Stimulated activated CD4-positive, alpha-beta T cell treated with anti-CD3 and anti-CD28 coated beads, Interleukin-1b, Interleukin-23, amount 100 ng/mL, for 4 hours (primary cell): ENCODE results near the gene TEKTIP1.

Experiments used
- DNase-seq, 2 donors: peaks; one replicate each; pipeline ENCODE4 v3.0.0-alpha.2; 2020; ENCODE audit warnings: low read depth in 2 of 2

Gene TEKTIP1

GRCh38 chr19:3537438-3538240, 1.3 kb upstream of the TEKTIP1 start:
- DNase-seq: no peak

GRCh38 chr19:3538258-3538929, 580 bp upstream of the TEKTIP1 start:
- DNase-seq: no peak

GRCh38 chr19:3539756-3540118, 763 bp downstream of the TEKTIP1 start:
- no peak for DNase-seq

GRCh38 chr19:3543150-3544057, 4.4 kb downstream of the TEKTIP1 start:
- DNase-seq: no peak

- DNase-seq: no peak
These were observed 5.0 kb downstream of the TEKTIP1 start for GRCh38 chr19:3544058-3544376.

GRCh38 chr19:3544742-3545668, 6.0 kb downstream of the TEKTIP1 start:
- DNase-seq: peak; percentile 76 to 77

GRCh38 chr19:3545669-3546034, 6.7 kb downstream of the TEKTIP1 start:
- DNase-seq: no peak

- no peak for DNase-seq
These were observed 7.1 kb downstream of the TEKTIP1 start for GRCh38 chr19:3546119-3546518.

- peak in 1 of 2 donors; percentile 34 for DNase-seq
These were observed 8.3 kb downstream of the TEKTIP1 start for GRCh38 chr19:3547301-3547731.

GRCh38 chr19:3547767-3548282, 8.9 kb downstream of the TEKTIP1 start:
- DNase-seq: no peak

GRCh38 chr19:3548606-3549005, 9.6 kb downstream of the TEKTIP1 start:
- DNase-seq: no peak

- no peak for DNase-seq
These were observed 10.8 kb downstream of the TEKTIP1 start for GRCh38 chr19:3549816-3550215.

GRCh38 chr19:3550947-3551791, 12.2 kb downstream of the TEKTIP1 start:
- no peak for DNase-seq

- DNase-seq: no peak
These were observed 12.8 kb downstream of the TEKTIP1 start for GRCh38 chr19:3551792-3552095.

GRCh38 chr19:3554254-3555083, 15.5 kb downstream of the TEKTIP1 start:
- no peak for DNase-seq

GRCh38 chr19:3555653-3556422, 16.9 kb downstream of the TEKTIP1 start:
- DNase-seq: no peak

GRCh38 chr19:3556423-3556977, 17.5 kb downstream of the TEKTIP1 start:
- DNase-seq: no peak

GRCh38 chr19:3556978-3557460, 18.0 kb downstream of the TEKTIP1 start:
- peak; percentile 59 to 64 for DNase-seq
